Activated T-cell treated with anti-CD3 and anti-CD28 coated beads for 48 hours (primary cell): Measurements from ENCODE around the gene LAMP1.
"Not testable (repeated sequence)": the region's sequence is repeated elsewhere in the genome, so short reads cannot be mapped to it uniquely, and the experiment has no call there.

Experiments
- DNase-seq: peaks from one replicate; pipeline ENCODE4 v3.0.0-alpha.2; 2020; ENCODE audit warnings: low read depth

Gene LAMP1

GRCh38 chr13:113327766-113328471 lies 30.9 kb downstream of the LAMP1 start:
- no peak for DNase-seq

GRCh38 chr13:113328851-113329250 lies 31.8 kb downstream of the LAMP1 start:
- DNase-seq, result no peak

- no peak for DNase-seq
These were observed 32.7 kb downstream of the LAMP1 start for GRCh38 chr13:113329656-113330312.

- no peak for DNase-seq
These were observed 35.6 kb downstream of the LAMP1 start for GRCh38 chr13:113332615-113333014.

GRCh38 chr13:113333076-113333475 lies 36.0 kb downstream of the LAMP1 start:
- DNase-seq, result no peak

GRCh38 chr13:113337556-113337955 lies 40.5 kb downstream of the LAMP1 start:
- DNase-seq, result no peak

- no peak for DNase-seq
These were observed 40.9 kb downstream of the LAMP1 start for GRCh38 chr13:113337976-113338375.

DNA sequence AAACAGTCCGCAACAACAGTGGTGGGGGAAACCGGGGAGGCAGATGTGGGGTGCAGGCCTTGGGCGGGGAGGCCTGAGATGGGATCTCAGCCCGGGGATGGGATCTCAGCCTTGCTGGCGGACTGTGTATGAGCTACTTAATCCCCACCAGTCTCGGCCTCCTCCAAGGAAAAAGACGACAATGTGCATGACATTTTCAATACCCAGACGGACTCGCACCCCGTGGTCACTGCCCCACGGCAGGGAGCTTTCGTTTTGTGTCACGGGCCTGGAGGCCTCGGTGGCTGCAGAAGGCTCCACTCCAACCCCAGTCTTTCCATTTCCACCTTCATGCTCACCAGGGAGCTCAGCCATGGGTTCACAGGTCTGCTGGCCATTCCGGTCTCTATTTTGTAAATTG lies 41.4 kb downstream of the LAMP1 start:
- no peak for DNase-seq

GRCh38 chr13:113342820-113343691 lies 46.0 kb downstream of the LAMP1 start:
- no peak for DNase-seq

GRCh38 chr13:113343692-113343968 lies 46.6 kb downstream of the LAMP1 start:
- no peak for DNase-seq

GRCh38 chr13:113345486-113345885 lies 48.4 kb downstream of the LAMP1 start:
- no peak for DNase-seq

- not testable (repeated sequence) for DNase-seq
These were observed 50.7 kb downstream of the LAMP1 start for GRCh38 chr13:113347736-113348225.

DNA sequence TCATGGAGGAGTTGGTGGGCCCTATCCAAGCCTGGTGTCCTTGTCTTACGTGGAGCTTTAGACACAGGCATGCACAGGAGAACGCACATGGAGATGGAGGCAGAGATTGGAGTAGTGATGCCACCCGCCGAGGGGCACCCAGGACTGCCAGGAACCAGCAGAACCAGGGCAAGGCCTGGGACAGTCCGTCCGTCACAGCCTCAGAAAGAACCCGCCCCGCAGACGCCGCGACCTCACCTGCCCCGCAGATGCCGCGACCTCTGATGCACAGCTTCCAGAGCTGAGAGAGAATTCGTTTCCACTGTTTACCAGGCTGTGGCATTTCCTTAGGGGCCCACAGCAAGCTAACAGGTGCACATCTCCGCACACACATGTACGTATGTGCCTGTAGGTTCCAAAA lies 51.6 kb downstream of the LAMP1 start:
- no peak for DNase-seq

DNA sequence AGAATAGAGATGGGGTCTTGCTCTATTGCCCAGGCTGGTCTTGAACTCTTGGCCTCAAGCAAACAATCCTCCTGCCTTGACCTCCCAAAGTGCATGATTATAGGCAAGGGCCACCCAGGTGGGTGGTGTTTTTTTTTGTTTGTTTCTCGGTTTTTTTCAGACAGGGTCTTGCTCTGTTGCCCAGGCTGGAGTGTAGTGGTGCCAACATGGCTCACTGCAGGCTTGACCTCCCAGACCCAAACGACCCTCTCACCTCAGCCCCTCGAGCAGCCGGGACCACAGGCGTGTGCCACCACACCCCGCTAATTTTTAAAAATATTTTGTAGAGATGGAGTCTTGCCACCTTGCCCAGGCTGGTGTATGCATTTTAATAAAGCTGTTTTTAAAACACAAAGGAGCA lies 52.0 kb downstream of the LAMP1 start:
- no peak for DNase-seq

DNA sequence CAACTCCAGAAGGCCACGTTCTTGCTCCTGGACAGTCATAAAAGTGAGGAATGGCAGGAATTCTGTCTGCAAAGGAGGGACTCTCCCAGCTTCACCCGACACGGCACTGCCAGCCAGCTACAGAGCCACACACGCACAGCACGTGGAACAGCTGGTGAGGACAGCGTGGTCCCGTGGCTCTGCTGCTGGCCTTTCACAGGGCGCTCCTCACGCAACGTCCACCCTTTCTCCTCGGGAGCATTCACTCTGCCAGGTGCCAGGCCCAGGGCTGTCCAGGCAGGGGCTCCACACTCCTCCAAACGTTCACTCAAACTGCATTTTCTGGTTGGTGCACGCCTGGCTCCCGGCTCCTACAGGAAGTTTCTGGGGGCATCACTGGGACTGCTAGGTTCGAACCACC lies 52.5 kb downstream of the LAMP1 start:
- DNase-seq, result no peak

GRCh38 chr13:113350065-113350937 lies 53.3 kb downstream of the LAMP1 start:
- DNase-seq, result no peak

DNA sequence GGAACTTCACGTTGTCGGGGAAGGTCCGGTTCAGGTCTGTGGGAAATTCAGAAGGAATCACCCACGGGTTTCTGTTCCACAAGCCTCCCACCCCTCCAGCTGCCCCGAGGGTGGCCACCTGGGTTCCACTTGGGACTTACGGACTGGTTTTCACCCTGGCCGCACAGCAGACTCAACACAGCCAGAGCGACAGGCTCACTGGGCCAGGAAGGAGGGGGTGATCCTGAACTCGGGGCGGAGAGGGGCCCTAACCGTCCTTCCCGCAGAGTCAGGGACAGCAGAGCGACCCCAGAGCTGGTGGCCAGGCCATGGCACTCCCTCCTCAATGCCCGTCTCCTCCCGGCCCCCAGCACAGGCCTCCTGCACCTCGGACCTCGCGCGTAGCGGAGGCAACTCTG lies 53.9 kb downstream of the LAMP1 start:
- no peak for DNase-seq

- no peak for DNase-seq
These were observed 54.5 kb downstream of the LAMP1 start for GRCh38 chr13:113351514-113352026.

GRCh38 chr13:113353254-113353653 lies 56.2 kb downstream of the LAMP1 start:
- DNase-seq, result no peak

- DNase-seq, result no peak
These were observed 58.0 kb downstream of the LAMP1 start for GRCh38 chr13:113354831-113355610.

DNA sequence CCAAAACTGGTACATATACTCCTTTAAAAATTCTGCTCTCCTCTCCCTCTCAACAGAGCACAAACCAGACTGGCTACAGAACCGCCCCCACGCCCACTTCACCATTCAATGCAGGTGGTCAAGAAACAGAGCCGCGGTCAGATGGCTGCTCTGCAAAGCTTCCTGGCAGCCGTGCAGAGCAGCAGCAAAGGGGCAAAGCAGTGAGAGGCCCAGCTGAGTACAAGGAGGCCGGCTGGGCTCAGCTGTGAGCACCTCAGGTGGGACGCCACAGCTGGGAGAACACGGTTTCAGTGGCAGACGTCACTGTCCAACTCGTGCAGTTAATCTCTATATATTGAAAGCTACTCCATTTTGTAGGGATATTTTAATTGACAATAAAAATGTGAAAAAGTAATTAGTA lies 58.6 kb downstream of the LAMP1 start:
- DNase-seq, result no peak
